GM21723 (cell line): ENCODE results near the gene DNM3.
A peak's percentile ranks its signal among the peaks of the same experiment; 100 is the strongest.

Source experiments
- ATAC-seq: cut with Tn5 transposase; IDR thresholded peaks from one replicate; pipeline ENCODE4 v1.9.1; 2021; ENCODE audit warnings: mild to moderate bottlenecking, moderate library complexity; ENCODE audit not compliant: unreplicated experiment

Gene DNM3

DNA sequence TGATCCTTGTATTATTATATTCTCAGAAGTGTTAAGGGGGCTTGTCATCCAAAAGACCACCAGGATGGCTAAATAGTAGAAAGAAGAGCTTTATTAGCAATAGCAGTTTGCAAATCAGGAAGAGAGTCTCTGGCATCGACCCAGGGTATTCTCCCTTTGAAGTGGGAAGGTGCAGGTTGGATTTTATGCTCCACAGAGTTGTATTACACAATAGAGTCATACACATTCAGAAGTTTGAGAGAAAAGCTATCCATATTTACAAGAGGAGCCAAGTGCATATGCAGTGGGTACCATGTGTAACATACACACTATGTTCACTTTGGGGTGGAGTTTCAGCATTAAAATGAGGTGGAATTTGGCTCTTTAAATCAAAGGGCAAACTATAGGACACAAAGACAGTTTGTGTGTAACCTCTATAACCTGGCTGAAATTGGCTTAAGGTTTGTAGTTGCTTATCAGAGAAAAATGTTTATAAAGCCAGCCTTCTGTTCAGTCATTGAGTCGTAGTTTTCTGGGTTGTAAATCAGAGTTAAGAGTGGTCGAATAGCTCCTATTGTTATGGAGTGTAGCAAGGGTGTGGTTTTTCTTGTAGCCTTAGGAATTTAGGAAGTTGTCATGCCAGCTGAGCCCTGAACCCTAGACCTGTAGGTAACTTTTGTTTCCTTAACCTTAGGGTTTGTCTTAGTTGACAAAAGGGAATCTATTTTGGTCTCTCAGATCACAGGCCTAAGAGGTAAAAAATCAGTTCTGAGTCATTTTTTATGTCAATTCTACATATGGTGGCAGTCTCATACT, 125.3 kb downstream of the DNM3 start:
- ATAC-seq, result no peak

DNA sequence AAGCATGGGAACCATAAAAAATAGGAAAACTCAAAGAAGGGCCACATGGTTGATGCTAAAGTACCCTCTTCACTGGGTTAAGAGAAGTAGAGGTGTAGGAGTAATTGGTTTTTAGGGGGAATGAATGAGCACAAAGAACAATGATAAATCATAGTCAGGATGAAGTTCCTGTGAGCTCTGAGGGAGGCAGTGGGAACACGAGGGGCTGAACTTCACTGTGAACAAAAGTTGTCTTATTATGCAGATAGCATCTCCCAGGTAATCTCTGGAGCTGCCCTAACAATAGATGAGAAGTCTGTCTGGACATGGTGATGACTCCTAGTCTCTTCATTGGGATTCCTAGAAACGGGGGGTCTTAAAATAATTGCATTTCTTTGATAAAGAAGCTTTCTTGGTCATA, 127.9 kb downstream of the DNM3 start:
- ATAC-seq, result no peak

DNA sequence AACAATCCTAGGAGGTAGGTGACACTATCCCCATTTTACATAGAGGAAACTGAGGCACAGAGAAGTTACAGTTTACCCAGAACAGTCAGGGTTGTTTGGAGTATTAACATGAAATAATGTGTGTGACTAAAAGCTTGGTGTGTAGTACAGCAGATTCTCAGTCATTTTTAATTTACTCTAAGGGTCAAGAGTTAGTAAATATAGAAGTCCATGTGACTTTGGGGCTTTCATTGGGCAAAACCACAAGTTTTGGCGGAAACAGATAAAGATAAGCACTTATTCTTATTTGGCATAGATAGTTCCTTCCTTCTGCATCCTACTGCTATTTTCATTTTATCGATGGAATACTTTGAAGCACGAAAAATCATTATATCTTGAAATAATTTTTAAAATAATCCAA, 128.5 kb downstream of the DNM3 start:
- ATAC-seq, result no peak

DNA sequence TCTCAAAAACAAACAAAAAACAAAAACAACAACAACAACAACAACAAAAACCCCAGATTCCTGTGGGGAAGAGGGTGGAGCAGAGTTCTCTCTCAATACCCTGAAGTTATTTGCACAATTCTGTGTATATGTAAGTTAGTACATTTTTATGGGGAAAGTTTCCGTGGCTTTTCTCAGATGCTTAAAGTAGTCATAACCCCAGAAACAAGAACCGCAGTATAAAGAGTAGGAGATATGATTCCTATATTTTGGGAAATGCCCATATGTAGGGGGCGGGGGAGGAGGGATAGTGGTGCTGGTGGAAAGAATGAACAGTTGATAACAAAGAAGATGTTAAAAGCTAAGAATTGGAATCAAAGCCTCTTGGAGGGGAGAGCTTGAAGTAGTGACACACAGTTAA, 131.5 kb downstream of the DNM3 start:
- ATAC-seq, result no peak

GRCh38 chr1:171973421-171973820, 132.1 kb downstream of the DNM3 start:
- no peak for ATAC-seq

GRCh38 chr1:171981303-171981702, 140.0 kb downstream of the DNM3 start:
- ATAC-seq, result no peak

- no peak for ATAC-seq
These were observed 142.3 kb downstream of the DNM3 start for GRCh38 chr1:171983584-171983983.

- no peak for ATAC-seq
These were observed 143.0 kb downstream of the DNM3 start for GRCh38 chr1:171984262-171984661.

- ATAC-seq, result no peak
These were observed 143.7 kb downstream of the DNM3 start for GRCh38 chr1:171984850-171985485.

DNA sequence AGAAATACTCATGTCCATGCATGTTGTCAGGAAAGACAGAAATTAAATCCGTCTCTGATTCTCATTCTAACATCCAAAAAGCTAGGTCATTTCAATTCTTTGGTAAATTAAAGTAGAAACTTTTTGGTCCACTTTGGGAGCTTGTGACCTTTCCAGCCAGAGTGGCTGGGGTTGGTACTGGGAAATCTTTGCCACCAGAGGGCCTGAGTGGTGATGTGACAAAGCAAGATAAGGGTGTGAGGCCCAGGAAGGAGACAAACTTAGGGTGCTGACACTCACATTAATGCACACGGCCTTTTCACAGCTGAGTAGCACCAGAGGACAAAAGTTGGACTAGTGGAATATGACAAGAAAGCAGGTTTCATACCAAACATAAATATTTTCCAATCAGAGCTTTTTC, 144.3 kb downstream of the DNM3 start:
- no peak for ATAC-seq

DNA sequence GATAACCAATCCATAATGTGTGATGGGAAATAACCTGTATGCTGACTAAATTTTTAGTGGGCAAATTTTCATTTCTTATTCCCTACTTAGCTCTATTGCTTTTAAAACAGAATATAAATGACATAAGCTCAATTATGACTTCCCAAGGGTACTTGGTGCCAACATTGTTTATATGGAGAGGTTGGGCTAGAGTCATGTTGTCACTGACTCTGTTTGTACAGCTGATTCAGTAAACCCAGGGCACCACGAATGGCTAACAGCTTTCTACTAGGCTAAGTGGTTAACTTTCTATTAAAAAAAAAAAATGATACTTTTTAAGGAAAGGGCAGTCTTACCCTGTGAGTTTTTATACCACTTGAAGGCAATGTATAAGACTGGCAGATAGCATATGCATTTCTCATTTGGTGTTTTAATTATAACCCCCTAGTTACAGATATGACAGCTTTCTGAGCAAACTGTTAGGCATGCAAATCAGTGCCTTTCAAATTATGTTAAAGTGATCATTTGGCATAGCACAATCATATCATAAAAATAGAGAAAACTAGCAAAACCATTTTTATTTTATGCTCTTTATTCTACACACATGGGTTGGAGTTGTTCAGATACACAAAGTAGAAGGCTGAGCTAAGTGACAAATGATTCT, 147.1 kb downstream of the DNM3 start:
- ATAC-seq, result no peak

DNA sequence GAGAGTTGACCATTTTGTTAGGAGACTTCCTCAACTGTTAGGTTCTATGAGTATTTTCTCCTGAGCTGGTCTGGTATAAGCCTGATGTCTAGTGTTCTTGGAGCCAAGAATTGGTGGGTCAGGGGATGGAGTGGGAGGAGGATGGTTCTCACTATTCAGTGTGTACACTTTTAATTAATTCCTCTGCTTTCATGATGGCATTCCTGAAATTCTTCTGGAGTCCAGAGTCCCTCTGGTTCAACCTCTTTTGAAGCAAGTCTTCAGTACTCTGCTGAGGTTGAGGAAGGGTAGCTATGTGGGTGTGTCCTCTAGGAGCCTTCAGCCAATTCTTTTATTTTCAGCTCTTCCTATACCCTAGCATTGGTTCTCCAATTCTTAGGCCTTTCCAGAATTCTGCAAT, 149.1 kb downstream of the DNM3 start:
- no peak for ATAC-seq

DNA sequence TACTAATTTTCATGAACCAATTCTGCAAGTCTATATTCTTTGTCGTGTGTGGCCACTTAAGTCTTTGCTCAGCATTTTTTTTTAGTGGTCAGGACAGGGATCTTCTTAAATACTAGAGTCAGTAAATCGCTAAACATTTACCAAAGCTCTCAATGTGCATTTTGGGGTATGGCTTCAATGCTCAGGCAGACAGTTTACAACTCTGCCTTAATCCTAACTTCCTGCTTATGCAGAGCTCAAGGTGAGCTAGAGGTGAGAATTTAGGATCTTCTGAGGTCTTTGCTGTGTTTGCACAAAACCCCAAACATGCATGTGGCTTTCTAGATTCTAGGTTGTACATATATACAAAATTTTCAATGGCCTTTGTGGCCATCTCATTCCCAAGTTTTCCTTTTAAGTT, 153.0 kb downstream of the DNM3 start:
- ATAC-seq, result no peak

DNA sequence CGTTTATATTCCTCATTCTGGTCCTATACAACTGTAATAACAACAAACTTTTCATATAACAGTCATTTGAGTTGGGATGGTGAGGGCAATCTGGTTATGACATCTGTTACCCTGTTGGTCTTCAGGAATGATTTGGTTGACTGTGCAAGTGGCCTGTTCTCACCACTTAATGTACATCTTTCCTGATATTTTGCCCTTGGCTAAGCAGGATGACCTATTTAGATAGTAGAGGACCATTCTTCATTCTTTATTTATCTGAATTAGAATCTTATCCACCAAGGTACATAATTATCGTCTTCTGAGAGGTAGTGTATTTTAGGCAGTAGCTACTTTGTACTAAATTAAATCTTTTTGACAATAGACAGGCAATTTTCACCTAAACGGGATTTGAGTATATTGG, 154.3 kb downstream of the DNM3 start:
- no peak for ATAC-seq

GRCh38 chr1:171997936-171998335, 156.6 kb downstream of the DNM3 start:
- no peak for ATAC-seq

- ATAC-seq, result no peak
These were observed 157.4 kb downstream of the DNM3 start for GRCh38 chr1:171998711-171999110.

- no peak for ATAC-seq
These were observed 158.5 kb downstream of the DNM3 start for GRCh38 chr1:171999756-172000155.

DNA sequence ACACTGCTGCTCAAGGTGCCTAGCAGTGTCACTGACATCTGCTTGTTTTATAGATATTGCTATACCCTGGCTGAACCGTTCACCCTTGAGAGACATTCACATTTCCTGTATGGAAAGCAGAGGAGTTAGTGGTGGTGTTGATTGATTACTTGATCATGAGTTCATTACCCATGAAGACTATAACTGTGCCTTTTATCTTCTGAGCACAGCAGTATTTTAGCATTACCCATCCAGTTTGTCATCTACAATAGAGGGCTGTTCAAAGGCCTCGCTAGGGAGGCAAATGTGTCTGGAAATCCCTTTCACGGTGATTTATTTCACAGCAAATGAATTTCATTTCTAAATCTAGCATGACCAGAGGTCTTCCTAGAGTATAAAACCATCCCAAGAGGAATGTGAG, 160.0 kb downstream of the DNM3 start:
- no peak for ATAC-seq

DNA sequence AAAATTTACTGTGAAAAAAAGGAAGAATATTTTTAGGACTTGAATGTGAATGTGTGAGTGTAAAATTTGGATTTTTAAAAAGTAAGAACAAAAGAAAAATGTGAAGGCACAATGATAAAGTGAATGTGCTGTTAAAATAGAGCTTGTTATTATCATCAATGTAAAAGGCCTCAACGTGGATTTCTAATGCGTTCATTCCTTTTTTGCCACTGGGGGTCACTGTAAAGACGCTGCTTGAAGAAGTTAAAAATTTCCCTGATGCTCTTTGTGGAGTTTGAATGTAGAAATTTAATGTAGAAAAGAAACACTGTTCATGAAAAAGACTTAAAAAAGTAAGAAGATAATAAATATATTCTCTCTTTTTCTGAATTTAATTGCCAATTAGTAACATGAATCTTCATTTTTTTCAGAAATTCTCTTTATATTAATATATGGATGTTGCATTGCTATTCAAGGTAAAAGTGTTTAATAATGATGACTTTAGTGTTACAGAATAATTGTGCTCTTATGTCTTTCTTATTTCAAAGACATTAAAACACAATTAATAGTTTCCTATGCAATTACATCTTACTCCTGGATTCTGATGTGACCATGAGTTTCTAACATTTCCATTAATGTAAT, 161.5 kb downstream of the DNM3 start:
- ATAC-seq, result peak; percentile 63

- ATAC-seq, result no peak
These were observed 162.7 kb downstream of the DNM3 start for GRCh38 chr1:172003766-172004530.

GRCh38 chr1:172004671-172005070, 163.4 kb downstream of the DNM3 start:
- ATAC-seq, result no peak
